ENCODE measurements around the gene GP1BA.

The GP1BA gene

GRCh38 chr17:4940555-4941318 lies 8.7 kb downstream of the GP1BA start:
- Mint-ChIP-seq H3K4me1 (peaks cover 72% of the 10 kb centered on the region), H3K27ac (peak overlapping the region; percentile 99), H3K9me3 (no peaks in the 10 kb centered on the region), H3K4me3 (peak overlapping the region; percentile 94), H3K36me3 (peaks cover 21% of the 10 kb centered on the region), H3K27me3 (no peaks in the 10 kb centered on the region)

- H3K4me1 Mint-ChIP-seq = peaks cover 68% of the 10 kb centered on the region
- H3K36me3 Mint-ChIP-seq = peaks cover 24% of the 10 kb centered on the region
- no peaks in the 10 kb centered on the region for H3K9me3 Mint-ChIP-seq
- no peaks in the 10 kb centered on the region for H3K27me3 Mint-ChIP-seq
- H3K27ac Mint-ChIP-seq = peak overlapping the region; percentile 99
- peak overlapping the region; percentile 94 for H3K4me3 Mint-ChIP-seq
These were observed 9.2 kb downstream of the GP1BA start for GRCh38 chr17:4941319-4941610.

- Mint-ChIP-seq H3K36me3 (peaks cover 33% of the 10 kb centered on the region), H3K9me3 (no peaks in the 10 kb centered on the region), H3K4me3 (peak overlapping the region; percentile 100), H3K4me1 (peaks cover 60% of the 10 kb centered on the region), H3K27ac (peak overlapping the region; percentile 84), H3K27me3 (no peaks in the 10 kb centered on the region)
These were observed 10.9 kb downstream of the GP1BA start for GRCh38 chr17:4942760-4943508.

- no peaks in the 10 kb centered on the region for H3K9me3 Mint-ChIP-seq
- peak overlapping the region; percentile 100 for H3K4me3 Mint-ChIP-seq
- peak overlapping the region; percentile 96 for H3K27ac Mint-ChIP-seq
- no peaks in the 10 kb centered on the region for H3K27me3 Mint-ChIP-seq
- H3K36me3 Mint-ChIP-seq = peaks cover 33% of the 10 kb centered on the region
- H3K4me1 Mint-ChIP-seq = peaks cover 50% of the 10 kb centered on the region
These were observed 12.1 kb downstream of the GP1BA start for GRCh38 chr17:4944163-4944553.

- Mint-ChIP-seq H3K4me1 (peaks cover 49% of the 10 kb centered on the region), H3K9me3 (no peaks in the 10 kb centered on the region), H3K27me3 (no peaks in the 10 kb centered on the region), H3K4me3 (peak overlapping the region; percentile 100), H3K27ac (peak overlapping the region; percentile 96), H3K36me3 (peaks cover 33% of the 10 kb centered on the region)
These were observed 12.6 kb downstream of the GP1BA start for GRCh38 chr17:4944554-4945175.

GRCh38 chr17:4945176-4945943 lies 13.3 kb downstream of the GP1BA start:
- no peaks in the 10 kb centered on the region for H3K27me3 Mint-ChIP-seq
- peak overlapping the region; percentile 96 for H3K27ac Mint-ChIP-seq
- H3K4me1 Mint-ChIP-seq = peaks cover 51% of the 10 kb centered on the region
- H3K4me3 Mint-ChIP-seq = peak overlapping the region; percentile 100
- no peaks in the 10 kb centered on the region for H3K9me3 Mint-ChIP-seq
- peaks cover 33% of the 10 kb centered on the region for H3K36me3 Mint-ChIP-seq

GRCh38 chr17:4945944-4946280 lies 13.8 kb downstream of the GP1BA start:
- peaks cover 33% of the 10 kb centered on the region for H3K36me3 Mint-ChIP-seq
- H3K27ac Mint-ChIP-seq = peak overlapping the region; percentile 96
- H3K27me3 Mint-ChIP-seq = no peaks in the 10 kb centered on the region
- peaks cover 57% of the 10 kb centered on the region for H3K4me1 Mint-ChIP-seq
- no peaks in the 10 kb centered on the region for H3K9me3 Mint-ChIP-seq
- H3K4me3 Mint-ChIP-seq = peak overlapping the region; percentile 100

- Mint-ChIP-seq H3K9me3 (no peaks in the 10 kb centered on the region), H3K27me3 (no peaks in the 10 kb centered on the region), H3K4me3 (peak overlapping the region; percentile 100), H3K36me3 (peaks cover 32% of the 10 kb centered on the region), H3K4me1 (peaks cover 57% of the 10 kb centered on the region), H3K27ac (peak overlapping the region; percentile 82)
These were observed 14.4 kb downstream of the GP1BA start for GRCh38 chr17:4946312-4946976.

GRCh38 chr17:4947010-4947410 lies 14.9 kb downstream of the GP1BA start:
- H3K4me1 Mint-ChIP-seq = peaks cover 51% of the 10 kb centered on the region

GRCh38 chr17:4947411-4948165 lies 15.5 kb downstream of the GP1BA start:
- no peaks in the 10 kb centered on the region for H3K27me3 Mint-ChIP-seq
- no peaks in the 10 kb centered on the region for H3K9me3 Mint-ChIP-seq
- H3K4me3 Mint-ChIP-seq = peak overlapping the region; percentile 100
- H3K36me3 Mint-ChIP-seq = peaks cover 25% of the 10 kb centered on the region
- peaks cover 45% of the 10 kb centered on the region for H3K4me1 Mint-ChIP-seq
- H3K27ac Mint-ChIP-seq = peak overlapping the region; percentile 97

More at GRCh38 chr17:4947010-4947410, 14.9 kb downstream of the GP1BA start:
- H3K4me3 Mint-ChIP-seq = peak overlapping the region; percentile 100
- no peaks in the 10 kb centered on the region for H3K27me3 Mint-ChIP-seq
- peaks cover 26% of the 10 kb centered on the region for H3K36me3 Mint-ChIP-seq
- H3K9me3 Mint-ChIP-seq = no peaks in the 10 kb centered on the region
- H3K27ac Mint-ChIP-seq = peak overlapping the region; percentile 82

- Mint-ChIP-seq H3K27ac (peak within 1 kb of the TSS; percentile 100), H3K4me3 (peak within 1 kb of the TSS; percentile 100), H3K4me1 (peaks cover 38% of the 10 kb centered on the region), H3K9me3 (no peaks in the 10 kb centered on the region), H3K36me3 (peaks cover 22% of the 10 kb centered on the region), H3K27me3 (no peaks in the 10 kb centered on the region)
These were observed 16.3 kb downstream of the GP1BA start, which contains the start of gene PFN1 for GRCh38 chr17:4948166-4948930. PFN1 (minus strand) TSS chr17:4948530; CDS start chr17:4948394, 136 bp downstream.

- Mint-ChIP-seq H3K4me1 (peaks cover 33% of the 10 kb centered on the region), H3K27ac (peak overlapping the region; percentile 100), H3K36me3 (peaks cover 21% of the 10 kb centered on the region), H3K27me3 (no peaks in the 10 kb centered on the region), H3K9me3 (no peaks in the 10 kb centered on the region), H3K4me3 (peak overlapping the region; percentile 100)
These were observed 16.8 kb downstream of the GP1BA start for GRCh38 chr17:4948931-4949320.

- Mint-ChIP-seq H3K27ac (peak overlapping the region; percentile 88), H3K4me1 (peaks cover 30% of the 10 kb centered on the region), H3K27me3 (no peaks in the 10 kb centered on the region), H3K36me3 (peaks cover 20% of the 10 kb centered on the region), H3K9me3 (no peaks in the 10 kb centered on the region), H3K4me3 (peak overlapping the region; percentile 100)
These were observed 17.4 kb downstream of the GP1BA start for GRCh38 chr17:4949321-4950074.
